ENCODE measurements around the gene CCNL1.

The CCNL1 gene

GRCh38 chr3:157199841-157200240 is 39.9 kb upstream of the CCNL1 start:
- no peak for TF ChIP-seq TAF1 (IDR thresholded peaks at IDR 0.05; ENCODE audit: borderline replicate concordance, insufficient read depth, low read length)
- TF ChIP-seq, protein P1, sequence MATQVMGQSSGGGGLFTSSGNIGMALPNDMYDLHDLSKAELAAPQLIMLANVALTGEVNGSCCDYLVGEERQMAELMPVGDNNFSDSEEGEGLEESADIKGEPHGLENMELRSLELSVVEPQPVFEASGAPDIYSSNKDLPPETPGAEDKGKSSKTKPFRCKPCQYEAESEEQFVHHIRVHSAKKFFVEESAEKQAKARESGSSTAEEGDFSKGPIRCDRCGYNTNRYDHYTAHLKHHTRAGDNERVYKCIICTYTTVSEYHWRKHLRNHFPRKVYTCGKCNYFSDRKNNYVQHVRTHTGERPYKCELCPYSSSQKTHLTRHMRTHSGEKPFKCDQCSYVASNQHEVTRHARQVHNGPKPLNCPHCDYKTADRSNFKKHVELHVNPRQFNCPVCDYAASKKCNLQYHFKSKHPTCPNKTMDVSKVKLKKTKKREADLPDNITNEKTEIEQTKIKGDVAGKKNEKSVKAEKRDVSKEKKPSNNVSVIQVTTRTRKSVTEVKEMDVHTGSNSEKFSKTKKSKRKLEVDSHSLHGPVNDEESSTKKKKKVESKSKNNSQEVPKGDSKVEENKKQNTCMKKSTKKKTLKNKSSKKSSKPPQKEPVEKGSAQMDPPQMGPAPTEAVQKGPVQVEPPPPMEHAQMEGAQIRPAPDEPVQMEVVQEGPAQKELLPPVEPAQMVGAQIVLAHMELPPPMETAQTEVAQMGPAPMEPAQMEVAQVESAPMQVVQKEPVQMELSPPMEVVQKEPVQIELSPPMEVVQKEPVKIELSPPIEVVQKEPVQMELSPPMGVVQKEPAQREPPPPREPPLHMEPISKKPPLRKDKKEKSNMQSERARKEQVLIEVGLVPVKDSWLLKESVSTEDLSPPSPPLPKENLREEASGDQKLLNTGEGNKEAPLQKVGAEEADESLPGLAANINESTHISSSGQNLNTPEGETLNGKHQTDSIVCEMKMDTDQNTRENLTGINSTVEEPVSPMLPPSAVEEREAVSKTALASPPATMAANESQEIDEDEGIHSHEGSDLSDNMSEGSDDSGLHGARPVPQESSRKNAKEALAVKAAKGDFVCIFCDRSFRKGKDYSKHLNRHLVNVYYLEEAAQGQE (IDR thresholded peaks at IDR 0.05; ENCODE audit: insufficient read depth in 1 of 2, low read depth in 2 of 2, low read length in 2 of 2): no peak

GRCh38 chr3:157195965-157196364 is 36.0 kb upstream of the CCNL1 start:
- TF ChIP-seq, protein P1 (IDR thresholded peaks at IDR 0.05; ENCODE audit: insufficient read depth in 1 of 2, low read depth in 2 of 2, low read length in 2 of 2): no peak
- no peak for TF ChIP-seq POLR2AphosphoS5 (IDR thresholded peaks at IDR 0.05; ENCODE audit: low read depth, low read length)
- TF ChIP-seq SIN3A (IDR thresholded peaks at IDR 0.05; ENCODE audit: borderline replicate concordance, insufficient read depth, low read length): no peak
- TF ChIP-seq FOXP2 (optimal IDR thresholded peaks at IDR 0.05; ENCODE audit: borderline replicate concordance, extremely low read depth, extremely low read length, insufficient read depth): no peak
- no peak for TF ChIP-seq TAF1 (IDR thresholded peaks at IDR 0.05; ENCODE audit: borderline replicate concordance, insufficient read depth, low read length)

DNA sequence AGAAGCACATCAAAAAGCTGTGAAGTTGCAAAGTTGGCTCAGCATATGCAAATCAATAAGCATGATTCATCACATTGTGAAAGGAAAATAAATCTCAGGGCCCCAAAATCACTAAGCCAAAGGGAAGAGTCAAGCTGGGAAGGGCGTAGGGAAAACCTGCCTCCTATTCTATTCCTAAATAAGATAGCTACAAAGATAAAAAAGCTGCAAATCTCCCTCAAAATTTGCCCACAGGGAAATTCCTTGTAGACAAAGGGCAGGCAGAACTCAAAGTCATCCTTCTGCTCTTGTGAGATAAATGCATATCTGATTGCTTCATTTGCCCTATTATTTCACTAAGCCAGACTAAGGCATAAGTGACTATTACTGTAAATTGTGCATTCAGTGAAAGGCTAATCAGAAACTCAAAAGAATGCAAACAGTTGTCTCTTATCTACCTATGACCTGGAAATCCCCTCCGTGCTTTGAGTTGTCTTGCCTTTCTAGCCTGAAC is 30.5 kb upstream of the CCNL1 start:
- TF ChIP-seq, protein P1 (IDR thresholded peaks at IDR 0.05; ENCODE audit: insufficient read depth in 1 of 2, low read depth in 2 of 2, low read length in 2 of 2): no peak
- TF ChIP-seq SIN3A (IDR thresholded peaks at IDR 0.05; ENCODE audit: borderline replicate concordance, insufficient read depth, low read length) (no peak), POLR2AphosphoS5 (IDR thresholded peaks at IDR 0.05; ENCODE audit: low read depth, low read length) (no peak), TAF1 (IDR thresholded peaks at IDR 0.05; ENCODE audit: borderline replicate concordance, insufficient read depth, low read length) (no peak), FOXP2 (optimal IDR thresholded peaks at IDR 0.05; ENCODE audit: borderline replicate concordance, extremely low read depth, extremely low read length, insufficient read depth) (no peak)

DNA sequence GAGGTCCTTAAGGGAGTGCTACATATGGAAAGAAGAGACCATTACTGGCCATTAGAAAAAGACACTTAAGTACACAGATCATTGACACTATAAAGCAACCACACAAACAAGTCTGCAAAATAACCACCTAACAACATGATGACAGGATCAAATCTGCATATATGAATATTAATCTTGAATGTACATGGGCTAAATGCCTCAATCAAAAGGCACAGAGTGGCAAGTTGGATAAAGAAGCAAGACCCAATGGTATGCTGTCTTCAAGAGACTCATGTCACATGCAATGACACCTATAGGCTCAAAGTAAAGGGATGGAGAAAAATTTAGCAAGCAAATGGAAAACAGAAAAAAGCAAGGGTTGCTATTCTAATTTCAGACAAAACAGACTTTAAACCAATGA is 28.4 kb upstream of the CCNL1 start:
- TF ChIP-seq TAF1 (IDR thresholded peaks at IDR 0.05; ENCODE audit: borderline replicate concordance, insufficient read depth, low read length) (no peak), FOXP2 (optimal IDR thresholded peaks at IDR 0.05; ENCODE audit: borderline replicate concordance, extremely low read depth, extremely low read length, insufficient read depth) (no peak), SIN3A (IDR thresholded peaks at IDR 0.05; ENCODE audit: borderline replicate concordance, insufficient read depth, low read length) (no peak), POLR2AphosphoS5 (IDR thresholded peaks at IDR 0.05; ENCODE audit: low read depth, low read length) (no peak)
- TF ChIP-seq, protein P1 (IDR thresholded peaks at IDR 0.05; ENCODE audit: insufficient read depth in 1 of 2, low read depth in 2 of 2, low read length in 2 of 2): no peak

DNA sequence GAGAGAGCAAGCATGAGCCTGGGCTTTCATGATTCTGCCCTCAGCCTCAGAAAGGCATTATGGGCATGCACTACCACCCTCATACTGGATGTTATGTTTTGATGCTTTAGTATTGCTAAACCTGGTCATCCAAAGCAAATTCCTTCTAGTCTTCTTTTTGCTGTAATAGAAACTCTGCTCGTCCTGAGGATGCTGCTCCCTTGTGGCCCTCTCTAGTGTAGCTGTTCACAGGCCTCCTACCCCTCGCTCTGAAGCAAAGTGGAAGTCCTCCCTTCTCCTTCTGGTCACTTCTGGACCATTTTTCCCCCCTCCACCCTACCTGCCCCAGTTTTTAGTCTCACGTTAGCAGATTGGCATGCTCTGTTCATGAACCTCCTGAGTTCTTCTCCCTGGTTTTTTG is 22.9 kb upstream of the CCNL1 start:
- TF ChIP-seq, protein P1 (IDR thresholded peaks at IDR 0.05; ENCODE audit: insufficient read depth in 1 of 2, low read depth in 2 of 2, low read length in 2 of 2): no peak
- no peak for TF ChIP-seq TAF1 (IDR thresholded peaks at IDR 0.05; ENCODE audit: borderline replicate concordance, insufficient read depth, low read length)
- no peak for TF ChIP-seq POLR2AphosphoS5 (IDR thresholded peaks at IDR 0.05; ENCODE audit: low read depth, low read length)
- TF ChIP-seq SIN3A (IDR thresholded peaks at IDR 0.05; ENCODE audit: borderline replicate concordance, insufficient read depth, low read length): no peak
- no peak for TF ChIP-seq FOXP2 (optimal IDR thresholded peaks at IDR 0.05; ENCODE audit: borderline replicate concordance, extremely low read depth, extremely low read length, insufficient read depth)
